ENCODE results near the gene PKD1.

Gene PKD1

GRCh38 chr16:2135770-2136490 lies at the start of gene PKD1:
Gene PKD1 (minus strand): TSS chr16:2135898. CDS start chr16:2135689, 209 bp downstream.
- peak within 1 kb of the TSS; percentile 56 for H3K4me3 ChIP-seq (replicated peaks; ENCODE audit: low read depth, low read length)

GRCh38 chr16:2184962-2185361 lies 49.3 kb upstream of the PKD1 start:
- TF ChIP-seq CTCF (IDR thresholded peaks at IDR 0.05; ENCODE audit: low read length, missing control alignments): no peak
- H3K4me3 ChIP-seq (replicated peaks; ENCODE audit: low read depth, low read length): no peak overlapping the region
- no peak for DNase-seq (ENCODE audit: low read depth)

More at GRCh38 chr16:2135770-2136490, at the start of gene PKD1:
- DNase-seq (ENCODE audit: low read depth): peak; percentile 96

GRCh38 chr16:2184346-2184745 lies 48.6 kb upstream of the PKD1 start:
- DNase-seq (ENCODE audit: low read depth): no peak
- TF ChIP-seq CTCF (IDR thresholded peaks at IDR 0.05; ENCODE audit: low read length, missing control alignments): no peak
- H3K4me3 ChIP-seq (replicated peaks; ENCODE audit: low read depth, low read length): no peak overlapping the region

- no peak overlapping the region for H3K4me3 ChIP-seq (replicated peaks; ENCODE audit: low read depth, low read length)
- DNase-seq (ENCODE audit: low read depth): no peak
- no peak for TF ChIP-seq CTCF (IDR thresholded peaks at IDR 0.05; ENCODE audit: low read length, missing control alignments)
Measured at GRCh38 chr16:2183671-2184070, 48.0 kb upstream of the PKD1 start.

GRCh38 chr16:2181952-2182351 lies 46.3 kb upstream of the PKD1 start:
- DNase-seq (ENCODE audit: low read depth): no peak
- H3K4me3 ChIP-seq (replicated peaks; ENCODE audit: low read depth, low read length): no peak overlapping the region
- no peak for TF ChIP-seq CTCF (IDR thresholded peaks at IDR 0.05; ENCODE audit: low read length, missing control alignments)

- no peak overlapping the region for H3K4me3 ChIP-seq (replicated peaks; ENCODE audit: low read depth, low read length)
- no peak for TF ChIP-seq CTCF (IDR thresholded peaks at IDR 0.05; ENCODE audit: low read length, missing control alignments)
- DNase-seq (ENCODE audit: low read depth): no peak
Measured at GRCh38 chr16:2180962-2181923, 45.5 kb upstream of the PKD1 start.

GRCh38 chr16:2180461-2180860 lies 44.8 kb upstream of the PKD1 start:
- TF ChIP-seq CTCF (IDR thresholded peaks at IDR 0.05; ENCODE audit: low read length, missing control alignments): no peak
- H3K4me3 ChIP-seq (replicated peaks; ENCODE audit: low read depth, low read length): no peak overlapping the region
- DNase-seq (ENCODE audit: low read depth): no peak
